Peyer's patch (tissue), 4 donors: ENCODE measurements around the gene SMIM21.

Experiments
- CTCF ChIP-seq, 6 experiments: fragments of 450-650 bp in 4 of 6; fragments of 200-600 bp in 2 of 6; sonication (generic) in 1 of 6; IDR thresholded peaks; one replicate each; pipeline ENCODE4 v1.5.1; 2017 to 2019; ENCODE audit warnings: antibody characterized with exemption in 6 of 6, mild to moderate bottlenecking in 3 of 6, moderate library complexity in 1 of 6
- POLR2A ChIP-seq, 2 donors: fragments of 450-650 bp; IDR thresholded peaks; one replicate each; pipeline ENCODE4 v1.5.1; 2017; ENCODE audit warnings: antibody characterized with exemption in 2 of 2, mild to moderate bottlenecking in 2 of 2, moderate library complexity in 2 of 2

DNA sequence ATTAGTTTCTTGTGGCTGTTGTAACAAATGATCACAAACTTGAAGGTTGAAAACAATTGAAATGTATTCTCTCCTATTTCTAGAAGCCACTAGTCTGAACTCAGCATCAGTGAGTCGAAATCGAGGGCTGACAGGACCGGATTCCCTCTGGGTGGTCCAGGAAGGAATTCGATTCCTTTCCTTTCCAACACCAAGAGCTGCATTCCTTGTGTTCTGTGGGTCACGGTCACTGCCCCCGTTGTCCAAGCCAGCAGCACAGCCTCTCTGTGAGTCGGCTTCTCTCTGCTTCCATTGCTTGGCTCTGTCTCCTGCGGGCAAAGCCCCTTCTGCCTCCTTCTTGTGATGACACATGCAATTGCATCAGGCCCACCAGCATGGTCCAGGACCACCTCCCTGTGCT, 67.3 kb downstream of the SMIM21 start:
- TF ChIP-seq CTCF (IDR thresholded peaks at IDR 0.05) (no peak), POLR2A (IDR thresholded peaks at IDR 0.05) (no peak)
